ENCODE results near the gene TM6SF1. TPM values are rescaled to one million over a fixed set of nuclear protein-coding genes. Genes with fewer than 3 reads are reported as not detected.

Gene TM6SF1
- total RNA-seq, 4 donors from 2014 or later, result 7.5 to 11.2 (median 9.6) TPM

DNA sequence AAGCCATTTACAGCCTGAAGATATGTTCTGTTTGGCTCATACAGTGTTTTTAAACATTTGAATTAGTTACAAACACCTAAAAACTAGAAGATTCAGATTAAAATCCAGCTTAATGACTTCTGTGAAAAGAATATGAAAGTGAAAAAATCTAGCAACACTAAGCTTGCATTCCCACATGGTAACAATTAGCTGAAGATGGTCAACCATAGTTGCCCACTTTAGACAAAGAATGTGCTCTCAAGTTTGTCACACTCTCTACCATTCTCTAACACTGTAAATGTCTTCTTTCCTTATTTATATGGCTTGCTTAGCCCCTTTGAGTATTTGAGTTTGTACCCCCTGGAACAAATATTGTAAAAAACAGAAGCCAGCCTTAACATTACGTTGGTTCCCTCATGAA is 67.4 kb downstream of the TM6SF1 start:
- peaks cover 0 to 3% (median 0%) of the 10 kb centered on the region in 3 donors for H3K36me3 ChIP-seq
- H3K27ac ChIP-seq, result no peak overlapping the region
- H3K4me3 ChIP-seq, result no peak overlapping the region
- TF ChIP-seq EP300 (IDR thresholded peaks at IDR 0.05) (no peak), POLR2A (IDR thresholded peaks at IDR 0.05) (no peak)
- TF ChIP-seq, protein P1, sequence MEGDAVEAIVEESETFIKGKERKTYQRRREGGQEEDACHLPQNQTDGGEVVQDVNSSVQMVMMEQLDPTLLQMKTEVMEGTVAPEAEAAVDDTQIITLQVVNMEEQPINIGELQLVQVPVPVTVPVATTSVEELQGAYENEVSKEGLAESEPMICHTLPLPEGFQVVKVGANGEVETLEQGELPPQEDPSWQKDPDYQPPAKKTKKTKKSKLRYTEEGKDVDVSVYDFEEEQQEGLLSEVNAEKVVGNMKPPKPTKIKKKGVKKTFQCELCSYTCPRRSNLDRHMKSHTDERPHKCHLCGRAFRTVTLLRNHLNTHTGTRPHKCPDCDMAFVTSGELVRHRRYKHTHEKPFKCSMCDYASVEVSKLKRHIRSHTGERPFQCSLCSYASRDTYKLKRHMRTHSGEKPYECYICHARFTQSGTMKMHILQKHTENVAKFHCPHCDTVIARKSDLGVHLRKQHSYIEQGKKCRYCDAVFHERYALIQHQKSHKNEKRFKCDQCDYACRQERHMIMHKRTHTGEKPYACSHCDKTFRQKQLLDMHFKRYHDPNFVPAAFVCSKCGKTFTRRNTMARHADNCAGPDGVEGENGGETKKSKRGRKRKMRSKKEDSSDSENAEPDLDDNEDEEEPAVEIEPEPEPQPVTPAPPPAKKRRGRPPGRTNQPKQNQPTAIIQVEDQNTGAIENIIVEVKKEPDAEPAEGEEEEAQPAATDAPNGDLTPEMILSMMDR (IDR thresholded peaks at IDR 0.05), result no peak
- peaks cover 0 to 7% (median 0%) of the 10 kb centered on the region in 4 donors for H3K9me3 ChIP-seq
- no peaks in the 10 kb centered on the region for H3K4me1 ChIP-seq
- H3K27me3 ChIP-seq, result no peaks in the 10 kb centered on the region
- 95 to 96% methylated on average over 1 of the region's 1 CpG for WGBS, 2 donors
- DNase-seq (ENCODE audit: low spot score in 2 of 2), result no peak

- H3K9me3 ChIP-seq, result no peaks in the 10 kb centered on the region
- no peaks in the 10 kb centered on the region for H3K4me1 ChIP-seq
- no peak for DNase-seq (ENCODE audit: low spot score in 2 of 2)
- no peaks in the 10 kb centered on the region for H3K27me3 ChIP-seq
- no peaks in the 10 kb centered on the region for H3K36me3 ChIP-seq
- 82 to 85% methylated on average over 2 of the region's 2 CpGs for WGBS, 2 donors
- TF ChIP-seq, protein P1 (IDR thresholded peaks at IDR 0.05), result no peak
- no peak for TF ChIP-seq POLR2A (IDR thresholded peaks at IDR 0.05)
- TF ChIP-seq EP300 (IDR thresholded peaks at IDR 0.05), result no peak
- no peak overlapping the region for H3K4me3 ChIP-seq
- no peak overlapping the region for H3K27ac ChIP-seq
Measured at GRCh38 chr15:83178390-83178789, 70.9 kb downstream of the TM6SF1 start.

DNA sequence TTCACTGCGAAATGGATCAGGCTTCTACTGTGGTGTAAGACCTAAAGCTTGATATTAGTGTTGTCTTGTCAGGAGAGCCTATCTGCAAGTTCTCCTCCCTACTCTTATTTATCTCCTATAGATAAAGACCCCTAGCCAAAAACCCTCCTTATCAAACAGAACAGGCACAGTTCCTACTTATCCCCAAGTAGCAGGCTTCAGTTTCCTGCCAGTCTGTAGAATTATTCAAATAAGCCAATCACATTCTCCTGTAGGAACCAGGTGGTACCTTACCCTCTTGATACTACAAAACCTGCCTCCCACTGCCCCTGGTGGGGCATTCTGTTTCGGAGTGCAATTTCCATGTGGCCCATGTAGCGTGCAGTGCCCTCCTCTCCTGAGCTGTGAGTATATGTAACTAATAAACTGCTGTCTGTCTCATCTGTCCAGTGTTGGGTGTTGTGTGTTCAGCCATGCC is 71.5 kb downstream of the TM6SF1 start:
- Histone ChIP-seq H3K27ac (no peak overlapping the region), H3K36me3 (no peaks in the 10 kb centered on the region), H3K4me1 (no peaks in the 10 kb centered on the region), H3K9me3 (no peaks in the 10 kb centered on the region), H3K4me3 (no peak overlapping the region), H3K27me3 (no peaks in the 10 kb centered on the region)
- DNase-seq (ENCODE audit: low spot score in 2 of 2), result no peak
- TF ChIP-seq, protein P1 (IDR thresholded peaks at IDR 0.05), result no peak
- TF ChIP-seq EP300 (IDR thresholded peaks at IDR 0.05), result no peak
- WGBS, 2 donors, result 90 to 93% methylated on average over 3 of the region's 3 CpGs

GRCh38 chr15:83185561-83185960 is 78.1 kb downstream of the TM6SF1 start:
- Histone ChIP-seq H3K9me3 (no peaks in the 10 kb centered on the region), H3K4me1 (no peaks in the 10 kb centered on the region), H3K36me3 (no peaks in the 10 kb centered on the region), H3K27me3 (no peaks in the 10 kb centered on the region), H3K4me3 (no peak overlapping the region), H3K27ac (no peak overlapping the region)
- no peak for DNase-seq (ENCODE audit: low spot score in 2 of 2)
- TF ChIP-seq EP300 (IDR thresholded peaks at IDR 0.05) (no peak), POLR2A (IDR thresholded peaks at IDR 0.05) (no peak)
- TF ChIP-seq, protein P1 (IDR thresholded peaks at IDR 0.05), result no peak
- 94 to 96% methylated on average over 3 of the region's 3 CpGs for WGBS, 2 donors

Small RNA genes lying within 50 kb of the gene (small RNA-seq; reads per million reads assigned to genes)
- not detected for gene MIR4515

Other genes with a start within 250 kb of the TM6SF1 start
- 100 to 1,000 TPM in 1 of 4 donors, 10 to 100 TPM in 3; 25.5 to 950 (median 39.0) TPM for gene HOMER2, start 154.9 kb upstream of the TM6SF1 start, total RNA-seq
- 10 to 100 TPM in 3 of 4 donors, 1 to 10 TPM in 1; 6.9 to 20.4 (median 15.8) TPM for gene RAMAC, start 121.4 kb upstream of the TM6SF1 start, total RNA-seq
- gene C15orf40, start 96.0 kb upstream of the TM6SF1 start, total RNA-seq, result 10 to 100 TPM; 13.4 to 21.0 (median 15.4) TPM
- gene BTBD1, start 40.4 kb upstream of the TM6SF1 start, total RNA-seq, result 100 to 1,000 TPM in 2 of 4 donors, 10 to 100 TPM in 2; 79.8 to 105 (median 99.4) TPM
- gene HDGFL3, start 100.2 kb downstream of the TM6SF1 start, total RNA-seq, result 10 to 100 TPM; 25.6 to 54.8 (median 43.4) TPM
- 1 to 10 TPM in 1 of 4 donors, under 1 TPM in 2, not detected in 1; under 0.01 to 1.4 (median 0.21) TPM for gene BNC1, start 177.0 kb downstream of the TM6SF1 start, total RNA-seq

Data from tibial nerve (tissue), 4 donors.